ENCODE measurements around the gene HMCN1. TPM values are rescaled to one million over a fixed set of nuclear protein-coding genes. Genes with fewer than 3 reads are reported as not detected.
A peak's percentile ranks its signal among the peaks of the same experiment; 100 is the strongest.

The HMCN1 gene
- total RNA-seq, result 10 to 100 TPM; 15.7 to 43.3 (median 27.2) TPM

GRCh38 chr1:185733818-185734735 is at the start of gene HMCN1:
HMCN1 (plus strand) TSS chr1:185734391; CDS start chr1:185734780, 389 bp downstream.
- Histone ChIP-seq H3K27ac (peak within 1 kb of the TSS; percentile 67 to 86 (median 74)), H3K9me3 (no peaks in the 10 kb centered on the region), H3K4me3 (peak within 1 kb of the TSS; percentile 22 to 59 (median 50)), H3K27me3 (peaks cover 0 to 6% (median 0%) of the 10 kb centered on the region in 4 donors), H3K4me1 (peaks cover 7 to 16% (median 11%) of the 10 kb centered on the region in 4 donors), H3K36me3 (no peaks in the 10 kb centered on the region)
- WGBS, 2 donors, result 3% methylated on average over 11 to 30 of the region's 47 CpGs
- TF ChIP-seq POLR2A (IDR thresholded peaks at IDR 0.05), result peak in 3 of 4 donors; percentile 37 to 62 (median 48)
- no peak for TF ChIP-seq EP300 (IDR thresholded peaks at IDR 0.05)
- TF ChIP-seq CTCF (IDR thresholded peaks at IDR 0.05), result peak in 3 of 6 experiments; percentile 12 to 19 (median 12)
- peak in 1 of 2 donors; percentile 60 for TF ChIP-seq POLR2AphosphoS5 (IDR thresholded peaks at IDR 0.05)
- DNase-seq (peak; percentile 67 to 90), ATAC-seq (ENCODE audit: low FRiP score in 2 of 2) (peak; percentile 80 to 91)

GRCh38 chr1:185686821-185687778 is 47.1 kb upstream of the HMCN1 start:
- H3K4me3 ChIP-seq, result no peak overlapping the region
- no peaks in the 10 kb centered on the region for H3K9me3 ChIP-seq

GRCh38 chr1:185690527-185690926 is 43.7 kb upstream of the HMCN1 start:
- no peak overlapping the region for H3K27ac ChIP-seq
- 86 to 89% methylated on average over 2 of the region's 2 CpGs for WGBS, 2 donors
- ATAC-seq (ENCODE audit: low FRiP score in 2 of 2), result no peak
- peaks cover 5 to 15% (median 9%) of the 10 kb centered on the region in 4 donors for H3K4me1 ChIP-seq
- no peaks in the 10 kb centered on the region for H3K9me3 ChIP-seq
- TF ChIP-seq POLR2AphosphoS5 (IDR thresholded peaks at IDR 0.05), result no peak
- TF ChIP-seq EP300 (IDR thresholded peaks at IDR 0.05), result no peak
- no peak for TF ChIP-seq CTCF (IDR thresholded peaks at IDR 0.05)
- no peak for TF ChIP-seq POLR2A (IDR thresholded peaks at IDR 0.05)
- DNase-seq, result no peak
- H3K27me3 ChIP-seq, result no peaks in the 10 kb centered on the region
- no peaks in the 10 kb centered on the region for H3K36me3 ChIP-seq
- H3K4me3 ChIP-seq, result no peak overlapping the region

More at GRCh38 chr1:185686821-185687778, 47.1 kb upstream of the HMCN1 start:
- DNase-seq (no peak), ATAC-seq (ENCODE audit: low FRiP score in 2 of 2) (no peak)
- TF ChIP-seq EP300 (IDR thresholded peaks at IDR 0.05), result no peak
- no peak for TF ChIP-seq CTCF (IDR thresholded peaks at IDR 0.05)
- no peak for TF ChIP-seq POLR2A (IDR thresholded peaks at IDR 0.05)
- TF ChIP-seq POLR2AphosphoS5 (IDR thresholded peaks at IDR 0.05), result no peak
- Histone ChIP-seq H3K36me3 (no peaks in the 10 kb centered on the region), H3K4me1 (no peaks in the 10 kb centered on the region), H3K27ac (no peak overlapping the region), H3K27me3 (no peaks in the 10 kb centered on the region)

GRCh38 chr1:185693654-185694053 is 40.5 kb upstream of the HMCN1 start:
- Histone ChIP-seq H3K27me3 (no peaks in the 10 kb centered on the region), H3K36me3 (no peaks in the 10 kb centered on the region), H3K4me3 (peak overlapping the region in 3 of 4 donors; percentile 11 to 35 (median 33)), H3K27ac (peak overlapping the region; percentile 48 to 81 (median 70)), H3K9me3 (no peaks in the 10 kb centered on the region), H3K4me1 (peaks cover 5 to 15% (median 11%) of the 10 kb centered on the region in 4 donors)
- DNase-seq (no peak), ATAC-seq (ENCODE audit: low FRiP score in 2 of 2) (no peak)
- TF ChIP-seq CTCF (IDR thresholded peaks at IDR 0.05), result no peak
- 37 to 47% methylated on average over 6 of the region's 6 CpGs for WGBS, 2 donors

All from upper lobe of left lung (tissue), 6 donors.